A673 (cell line): ENCODE measurements around the gene PLD1. TPM values are rescaled to one million over a fixed set of nuclear protein-coding genes. Genes with fewer than 3 reads are reported as not detected.

Experiments
- BruUV-seq: library from RNA; stranded (reverse); fragments of 400-500 nt; replicated peaks from 2 replicates; lab custom pipeline; 2021; lab: Mats Ljungman, UMichigan
- CTCF ChIA-PET: fragments of 300-600 bp; sonication (Branson Sonifier 250); formaldehyde crosslinking; loops from one replicate; lab custom pipeline; 2022; ENCODE audit warnings: antibody characterized with exemption; lab: Charles Lee
- POLR2A ChIA-PET: fragments of 300-600 bp; sonication (Branson Sonifier 250); formaldehyde crosslinking; loops from one replicate; lab custom pipeline; 2022; ENCODE audit warnings: antibody characterized with exemption; ENCODE audit not compliant: low non-redundant PET; lab: Charles Lee
- DNase-seq: peaks from one replicate; pipeline ENCODE4 v3.0.0-alpha.2; 2015; ENCODE audit warnings: low spot score
- H3K27ac ChIP-seq: fragments of 200-600 bp; sonication (generic); 2 replicates; pipeline ENCODE4 v1.5.1; 2016; ENCODE audit warnings: mixed run types, low read depth, mild to moderate bottlenecking, mixed read lengths, antibody characterized with exemption, low read length; ENCODE audit not compliant: poor library complexity, severe bottlenecking
- H3K27me3 ChIP-seq: fragments of 200-600 bp; sonication (generic); replicated peaks from 2 replicates; pipeline ENCODE4 v1.6.1; 2017; ENCODE audit warnings: mixed run types, low read depth, mild to moderate bottlenecking, mixed read lengths, antibody characterized with exemption, low read length; ENCODE audit not compliant: insufficient read depth, poor library complexity
- H3K36me3 ChIP-seq: fragments of 200-600 bp; sonication (generic); 2 replicates; pipeline ENCODE4 v1.6.1; 2016; ENCODE audit warnings: mixed run types, mild to moderate bottlenecking, mixed read lengths, antibody characterized with exemption, low read length; ENCODE audit not compliant: insufficient read depth, poor library complexity, severe bottlenecking
- H3K4me1 ChIP-seq: fragments of 200-600 bp; sonication (generic); 2 replicates; pipeline ENCODE4 v1.6.1; 2017; ENCODE audit warnings: mixed run types, mild to moderate bottlenecking, mixed read lengths, antibody characterized with exemption, low read length; ENCODE audit not compliant: insufficient read depth, poor library complexity, severe bottlenecking
- H3K4me3 ChIP-seq: fragments of 200-600 bp; sonication (generic); 2 replicates; pipeline ENCODE4 v1.5.1; 2016; ENCODE audit warnings: low read depth, mixed run types, mild to moderate bottlenecking, mixed read lengths, low read length; ENCODE audit not compliant: poor library complexity, severe bottlenecking
- H3K9me3 ChIP-seq: fragments of 200-600 bp; sonication (generic); 2 replicates; pipeline ENCODE4 v1.6.1; 2016; ENCODE audit warnings: mixed run types, low read depth, mild to moderate bottlenecking, mixed read lengths, antibody characterized with exemption, low read length; ENCODE audit not compliant: poor library complexity, severe bottlenecking
- EZH2 ChIP-seq: fragments of 200-600 bp; sonication (generic); IDR thresholded peaks from 2 replicates; pipeline ENCODE4 v1.6.1; 2017; ENCODE audit warnings: borderline replicate concordance, low read depth, mild to moderate bottlenecking, mixed read lengths, antibody characterized with exemption, low read length; ENCODE audit not compliant: poor library complexity, severe bottlenecking
- intact Hi-C: fragments of 100-400 bp; cut with micrococcal nuclease; formaldehyde crosslinking; loops from one replicate; pipeline ENCODE4 v1.10.0; 2022; ENCODE audit not compliant: unreplicated experiment
- total RNA-seq: library from RNA; stranded (reverse); gene quantifications from 2 replicates; pipeline ENCODE4 v1.2.3, GENCODE V29; 2021
- TF ChIP-seq, protein P1 (sequence below): fragments of 300-800, 200-600 bp; sonication (generic); conservative IDR thresholded peaks from 2 replicates; pipeline ENCODE4 v1.5.1; 2017; ENCODE audit warnings: low read depth, mild to moderate bottlenecking, antibody characterized with exemption, low read length, moderate library complexity, mixed read lengths

PLD1 gene
- total RNA-seq, 1 experiment from 2014 or later: 3.2 TPM

DNA sequence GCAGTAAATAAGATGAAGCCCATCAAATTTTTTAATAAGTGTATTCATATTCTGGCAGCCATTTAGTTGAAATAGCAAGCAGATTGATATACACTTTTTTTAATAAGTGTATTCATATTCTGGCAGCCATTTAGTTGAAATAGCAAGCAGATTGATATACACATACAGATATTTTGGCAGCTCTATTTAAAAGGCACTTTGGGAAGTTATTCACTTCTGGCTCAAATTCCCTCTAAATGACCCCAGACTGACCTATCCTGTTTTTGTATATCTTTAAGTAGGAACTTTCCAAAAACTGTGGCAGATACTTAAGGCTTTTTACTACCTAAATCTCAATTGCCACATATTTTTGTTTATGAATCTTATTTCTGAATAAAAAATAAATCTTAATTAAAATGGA lies 122.3 kb downstream of the PLD1 start:
- H3K36me3 ChIP-seq: no peaks in the 10 kb centered on the region
- TF ChIP-seq EZH2: no peak
- TF ChIP-seq, protein P1, sequence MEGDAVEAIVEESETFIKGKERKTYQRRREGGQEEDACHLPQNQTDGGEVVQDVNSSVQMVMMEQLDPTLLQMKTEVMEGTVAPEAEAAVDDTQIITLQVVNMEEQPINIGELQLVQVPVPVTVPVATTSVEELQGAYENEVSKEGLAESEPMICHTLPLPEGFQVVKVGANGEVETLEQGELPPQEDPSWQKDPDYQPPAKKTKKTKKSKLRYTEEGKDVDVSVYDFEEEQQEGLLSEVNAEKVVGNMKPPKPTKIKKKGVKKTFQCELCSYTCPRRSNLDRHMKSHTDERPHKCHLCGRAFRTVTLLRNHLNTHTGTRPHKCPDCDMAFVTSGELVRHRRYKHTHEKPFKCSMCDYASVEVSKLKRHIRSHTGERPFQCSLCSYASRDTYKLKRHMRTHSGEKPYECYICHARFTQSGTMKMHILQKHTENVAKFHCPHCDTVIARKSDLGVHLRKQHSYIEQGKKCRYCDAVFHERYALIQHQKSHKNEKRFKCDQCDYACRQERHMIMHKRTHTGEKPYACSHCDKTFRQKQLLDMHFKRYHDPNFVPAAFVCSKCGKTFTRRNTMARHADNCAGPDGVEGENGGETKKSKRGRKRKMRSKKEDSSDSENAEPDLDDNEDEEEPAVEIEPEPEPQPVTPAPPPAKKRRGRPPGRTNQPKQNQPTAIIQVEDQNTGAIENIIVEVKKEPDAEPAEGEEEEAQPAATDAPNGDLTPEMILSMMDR: no peak
- H3K4me3 ChIP-seq: no peak overlapping the region
- no peak for DNase-seq
- no TSS peak for BruUV-seq
- no peak overlapping the region for H3K27ac ChIP-seq
- POLR2A ChIA-PET: no interaction called here
- H3K9me3 ChIP-seq: no peaks in the 10 kb centered on the region
- H3K27me3 ChIP-seq: no peaks in the 10 kb centered on the region
- CTCF ChIA-PET: no interaction called here
- intact Hi-C loops: no loop called here
- H3K4me1 ChIP-seq: no peaks in the 10 kb centered on the region

DNA sequence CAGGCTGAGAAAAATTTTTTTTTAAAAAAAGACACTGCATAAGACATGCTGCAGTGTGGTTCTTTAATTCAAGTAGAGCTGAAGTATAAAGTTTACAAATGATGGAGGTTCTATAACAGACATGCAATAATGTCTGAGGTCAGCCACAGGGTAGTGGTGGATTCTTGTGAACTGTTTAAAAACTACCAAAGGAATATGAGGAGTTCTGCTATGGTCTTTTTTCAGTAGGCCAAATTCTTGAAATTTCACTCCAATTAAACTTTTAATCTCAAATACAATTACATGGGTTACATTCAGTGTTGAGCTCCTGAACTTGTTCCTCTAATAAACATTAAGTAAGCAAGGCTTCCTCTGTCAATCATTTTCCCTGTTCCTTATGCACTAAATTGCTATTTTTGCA lies 122.7 kb downstream of the PLD1 start:
- TF ChIP-seq, protein P1: no peak
- TF ChIP-seq EZH2: no peak
- no peaks in the 10 kb centered on the region for H3K36me3 ChIP-seq
- no peak for DNase-seq
- H3K4me3 ChIP-seq: no peak overlapping the region
- no peaks in the 10 kb centered on the region for H3K9me3 ChIP-seq
- ChIA-PET POLR2A (no interaction called here), CTCF (no interaction called here)
- no peak overlapping the region for H3K27ac ChIP-seq
- intact Hi-C loops: no loop called here
- no peaks in the 10 kb centered on the region for H3K4me1 ChIP-seq
- no TSS peak for BruUV-seq
- no peaks in the 10 kb centered on the region for H3K27me3 ChIP-seq

DNA sequence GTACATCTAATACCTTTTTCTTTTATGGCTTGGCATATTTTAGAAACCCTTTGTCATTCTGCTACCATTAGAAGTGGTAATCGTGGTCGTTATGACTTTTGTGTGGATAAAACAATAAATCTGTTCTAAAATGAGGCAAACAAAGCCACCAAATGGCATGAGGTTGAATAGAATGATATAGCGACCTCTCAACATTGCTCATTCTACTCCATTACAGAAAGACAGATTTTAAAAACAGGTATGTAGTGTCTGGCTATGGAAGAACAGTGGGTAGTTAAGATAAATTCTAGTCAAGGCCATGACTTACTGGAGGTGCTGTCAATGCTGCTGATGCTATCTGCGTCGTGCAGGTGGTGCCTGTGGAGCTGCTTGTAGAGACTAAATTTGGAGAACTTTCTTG lies 123.2 kb downstream of the PLD1 start:
- ChIA-PET CTCF (no interaction called here), POLR2A (no interaction called here)
- intact Hi-C loops: no loop called here

More for the DNA sequence above, 123.2 kb downstream of the PLD1 start:
- Histone ChIP-seq H3K4me1 (no peaks in the 10 kb centered on the region), H3K9me3 (no peaks in the 10 kb centered on the region), H3K36me3 (no peaks in the 10 kb centered on the region), H3K4me3 (no peak overlapping the region), H3K27me3 (no peaks in the 10 kb centered on the region), H3K27ac (no peak overlapping the region)
- no TSS peak for BruUV-seq
- TF ChIP-seq EZH2: no peak
- no peak for DNase-seq
